Immature natural killer cell (primary cell): ENCODE measurements around the gene CFAP99. TPM values are rescaled to one million over a fixed set of nuclear protein-coding genes. Genes with fewer than 3 reads are reported as not detected.

ENCODE experiments used
- DNase-seq, 3 donors: peaks; one replicate each; pipeline ENCODE4 v3.0.0; 2022; ENCODE audit warnings: mixed read lengths in 1 of 3
- H3K27ac Mint-ChIP-seq, 6 donors: one replicate each; pipeline ENCODE4 v1.8.0; 2020; ENCODE audit warnings: mixed read lengths in 6 of 6, mild to moderate bottlenecking in 5 of 6, inconsistent platforms in 4 of 6, moderate library complexity in 3 of 6
- H3K27me3 Mint-ChIP-seq, 3 donors: one replicate each; pipeline ENCODE4 v1.8.0; 2020 to 2021; ENCODE audit warnings: low read depth in 3 of 3, mild to moderate bottlenecking in 3 of 3, mixed read lengths in 3 of 3, moderate library complexity in 3 of 3, inconsistent platforms in 1 of 3
- H3K36me3 Mint-ChIP-seq, 3 donors: one replicate each; pipeline ENCODE4 v1.8.0; 2020; ENCODE audit warnings: mixed read lengths in 3 of 3, inconsistent platforms in 2 of 3, mild to moderate bottlenecking in 2 of 3
- H3K4me1 Mint-ChIP-seq, 2 donors: one replicate each; pipeline ENCODE4 v1.8.0; 2020; ENCODE audit warnings: inconsistent platforms in 2 of 2, mild to moderate bottlenecking in 2 of 2, mixed read lengths in 2 of 2, moderate library complexity in 1 of 2
- H3K4me3 Mint-ChIP-seq, 5 donors: one replicate each; pipeline ENCODE4 v1.8.0; 2020; ENCODE audit warnings: mild to moderate bottlenecking in 5 of 5, mixed read lengths in 5 of 5, inconsistent platforms in 3 of 5, moderate library complexity in 3 of 5
- H3K9me3 Mint-ChIP-seq, 6 donors: one replicate each; pipeline ENCODE4 v1.8.0; 2020; ENCODE audit warnings: mild to moderate bottlenecking in 6 of 6, mixed read lengths in 6 of 6, inconsistent platforms in 4 of 6, moderate library complexity in 3 of 6
- polyA plus RNA-seq, 3 donors: library from polyadenylated mRNA; unstranded; fragments of 300-500 nt; fragmentation: Illumina TruSeq; gene quantifications; one replicate each; pipeline ENCODE4 v1.2.3, GENCODE V29; 2021

CFAP99 gene
- polyA plus RNA-seq, 3 donors from 2014 or later = not detected

DNA sequence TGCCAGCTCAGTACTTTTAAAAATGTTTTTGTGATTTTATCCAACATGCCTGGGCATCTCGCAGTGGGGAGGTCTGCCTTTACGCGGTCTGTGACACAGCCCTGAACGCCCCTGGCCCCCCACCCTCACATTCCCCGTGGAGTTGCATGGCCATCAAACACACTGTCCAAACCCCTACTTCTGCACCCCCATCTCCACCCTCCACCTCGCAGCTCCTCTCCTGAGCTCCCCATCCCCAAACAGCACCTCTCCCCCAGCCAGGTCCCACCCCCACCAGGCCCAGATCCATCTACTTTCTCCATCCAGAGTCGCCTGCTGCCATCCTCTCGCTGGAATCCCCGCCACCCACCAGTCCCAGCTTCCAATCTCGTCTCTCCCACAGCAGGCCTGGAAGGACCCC is 9.8 kb upstream of the CFAP99 start:
- Mint-ChIP-seq H3K4me3 (no peak overlapping the region), H3K4me1 (peaks cover 69% of the 10 kb centered on the region in 2 donors), H3K36me3 (peaks cover 0 to 3% (median 0%) of the 10 kb centered on the region in 3 donors), H3K9me3 (no peaks in the 10 kb centered on the region), H3K27ac (peak overlapping the region in 5 of 6 donors; percentile 28 to 84 (median 44)), H3K27me3 (peaks cover 14 to 31% (median 18%) of the 10 kb centered on the region in 3 donors)
- DNase-seq = no peak

DNA sequence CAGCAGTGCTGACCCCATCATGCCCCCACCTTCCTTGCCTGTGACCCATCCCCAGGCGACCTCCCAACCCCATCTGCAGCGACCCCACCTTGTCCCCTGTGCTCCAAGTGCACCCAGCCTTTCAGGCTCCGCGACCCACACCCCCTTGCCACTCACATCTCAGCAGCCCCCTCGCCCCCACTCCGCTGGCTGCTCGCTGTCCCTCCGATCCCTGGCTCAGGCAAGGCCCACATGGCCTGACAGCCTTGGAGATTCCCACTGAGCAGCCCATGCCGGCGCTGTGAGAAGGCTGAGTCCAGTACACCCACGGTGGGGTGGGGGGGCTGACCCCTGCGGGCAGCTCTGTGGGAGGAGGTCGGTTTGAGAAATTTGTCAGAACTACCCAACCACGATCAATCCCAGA is 9.4 kb upstream of the CFAP99 start:
- peaks cover 69 to 71% of the 10 kb centered on the region in 2 donors for H3K4me1 Mint-ChIP-seq
- peak overlapping the region in 4 of 6 donors; percentile 35 to 84 (median 62) for H3K27ac Mint-ChIP-seq
- H3K9me3 Mint-ChIP-seq = no peaks in the 10 kb centered on the region
- no peak for DNase-seq
- H3K4me3 Mint-ChIP-seq = no peak overlapping the region
- peaks cover 14 to 33% (median 18%) of the 10 kb centered on the region in 3 donors for H3K27me3 Mint-ChIP-seq
- H3K36me3 Mint-ChIP-seq = peaks cover 0 to 1% (median 0%) of the 10 kb centered on the region in 3 donors

DNA sequence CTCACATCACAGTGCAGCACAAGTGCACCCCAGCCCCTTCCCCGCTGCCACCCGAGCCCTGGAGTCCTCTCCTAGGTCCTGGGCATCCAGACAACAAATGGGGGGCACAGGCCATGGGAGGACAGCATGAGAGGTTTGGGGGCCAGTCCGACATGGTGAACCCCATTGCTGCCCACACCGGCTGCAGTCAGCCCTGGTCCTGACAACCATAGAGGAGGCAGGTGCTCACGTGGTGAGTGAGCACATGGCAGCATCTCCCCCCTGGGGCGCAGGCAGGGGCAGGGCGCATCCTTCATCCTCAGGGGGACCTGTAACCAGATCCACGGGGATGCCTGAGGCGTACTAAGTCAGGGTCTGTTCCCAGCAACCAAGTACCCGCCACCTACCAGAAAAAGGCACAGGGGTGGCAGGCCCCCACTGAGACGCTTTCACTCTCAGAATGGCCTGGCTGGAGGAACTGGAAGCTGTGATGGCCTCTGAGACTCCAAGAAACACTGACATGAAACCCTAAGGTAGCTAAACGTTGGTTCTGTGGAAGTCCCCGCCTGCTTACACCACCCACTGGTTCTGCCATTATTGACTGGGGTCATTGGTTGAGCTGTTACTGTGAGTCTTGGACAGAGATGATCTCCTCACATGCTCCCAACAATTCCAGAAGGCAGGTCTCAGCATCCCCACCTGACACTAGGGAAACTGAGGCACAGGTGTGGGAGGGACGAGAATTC is 6.8 kb upstream of the CFAP99 start:
- no peak for DNase-seq
- Mint-ChIP-seq H3K36me3 (no peaks in the 10 kb centered on the region), H3K27ac (peak overlapping the region; percentile 97 to 99 (median 99)), H3K4me1 (peaks cover 85 to 87% of the 10 kb centered on the region in 2 donors), H3K27me3 (peaks cover 17 to 47% (median 18%) of the 10 kb centered on the region in 3 donors), H3K9me3 (no peaks in the 10 kb centered on the region), H3K4me3 (peak overlapping the region; percentile 80 to 89 (median 82))

DNA sequence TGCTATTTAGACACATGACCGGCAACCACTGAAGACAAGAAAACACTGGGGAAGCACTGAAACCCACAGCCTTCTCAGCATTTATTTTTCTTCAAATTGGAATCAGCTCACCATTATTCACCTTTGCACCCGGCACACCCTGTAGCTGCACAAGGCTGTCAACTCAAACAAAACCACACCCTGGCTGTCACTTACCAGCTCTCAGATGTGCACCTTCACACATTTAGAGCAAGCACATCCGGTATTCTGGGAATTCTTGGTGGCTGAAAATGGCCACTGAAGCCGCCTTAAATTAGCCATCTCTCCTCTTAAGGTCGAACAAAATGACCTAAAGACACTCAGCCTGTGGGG is 6.2 kb upstream of the CFAP99 start:
- Mint-ChIP-seq H3K4me1 (peaks cover 82 to 85% of the 10 kb centered on the region in 2 donors), H3K9me3 (no peaks in the 10 kb centered on the region), H3K27ac (peak overlapping the region; percentile 97 to 99 (median 99)), H3K36me3 (no peaks in the 10 kb centered on the region), H3K27me3 (peaks cover 18 to 46% (median 18%) of the 10 kb centered on the region in 3 donors), H3K4me3 (peak overlapping the region; percentile 80 to 89 (median 82))
- peak in 1 of 3 donors; percentile 84 for DNase-seq

DNA sequence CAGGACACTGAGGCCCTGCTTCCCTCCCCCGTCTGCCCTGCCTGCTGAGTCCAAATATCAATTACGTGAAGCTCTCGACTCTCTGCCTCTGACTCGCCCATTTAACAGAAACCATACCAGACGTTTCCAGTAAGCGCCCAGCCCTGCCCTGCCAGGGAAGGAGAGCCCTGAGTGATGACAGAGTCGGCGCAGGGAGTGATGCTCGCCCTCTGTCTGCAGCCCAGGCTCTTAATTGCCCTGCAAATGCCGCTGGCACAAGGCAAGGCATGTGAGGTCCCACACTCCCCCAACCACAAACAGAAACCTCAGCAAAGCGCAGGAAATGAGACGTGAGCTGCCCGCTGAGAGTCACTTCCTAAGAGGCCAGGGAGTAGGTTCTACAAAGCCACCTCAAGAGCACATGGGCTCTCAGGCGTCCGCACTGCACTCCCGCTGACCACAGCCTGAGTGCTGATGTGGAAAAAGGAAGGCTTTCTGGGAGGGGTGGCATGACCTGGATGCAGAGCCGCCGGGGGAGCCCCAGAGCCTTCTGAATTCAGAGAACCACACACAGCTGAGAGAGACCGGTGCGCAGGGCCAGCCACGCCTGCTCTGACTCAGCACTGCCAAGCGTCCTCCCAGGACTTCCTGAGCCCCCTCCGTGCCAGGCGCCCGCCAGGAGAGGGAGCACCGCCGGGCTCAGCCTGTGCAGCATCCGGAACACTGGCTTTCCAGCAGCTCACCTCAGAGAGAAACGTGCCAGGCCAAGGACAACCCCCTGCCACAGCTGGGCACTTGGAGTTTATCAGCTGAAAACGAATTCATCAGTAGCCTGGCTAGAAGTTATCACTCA is 5.7 kb upstream of the CFAP99 start:
- H3K4me3 Mint-ChIP-seq = peak overlapping the region; percentile 80 to 89 (median 82)
- peaks cover 16 to 49% (median 24%) of the 10 kb centered on the region in 3 donors for H3K27me3 Mint-ChIP-seq
- H3K36me3 Mint-ChIP-seq = no peaks in the 10 kb centered on the region
- H3K27ac Mint-ChIP-seq = peak overlapping the region; percentile 97 to 99 (median 99)
- peaks cover 78 to 82% of the 10 kb centered on the region in 2 donors for H3K4me1 Mint-ChIP-seq
- DNase-seq = peak; percentile 97 to 98 (median 98)
- no peaks in the 10 kb centered on the region for H3K9me3 Mint-ChIP-seq

DNA sequence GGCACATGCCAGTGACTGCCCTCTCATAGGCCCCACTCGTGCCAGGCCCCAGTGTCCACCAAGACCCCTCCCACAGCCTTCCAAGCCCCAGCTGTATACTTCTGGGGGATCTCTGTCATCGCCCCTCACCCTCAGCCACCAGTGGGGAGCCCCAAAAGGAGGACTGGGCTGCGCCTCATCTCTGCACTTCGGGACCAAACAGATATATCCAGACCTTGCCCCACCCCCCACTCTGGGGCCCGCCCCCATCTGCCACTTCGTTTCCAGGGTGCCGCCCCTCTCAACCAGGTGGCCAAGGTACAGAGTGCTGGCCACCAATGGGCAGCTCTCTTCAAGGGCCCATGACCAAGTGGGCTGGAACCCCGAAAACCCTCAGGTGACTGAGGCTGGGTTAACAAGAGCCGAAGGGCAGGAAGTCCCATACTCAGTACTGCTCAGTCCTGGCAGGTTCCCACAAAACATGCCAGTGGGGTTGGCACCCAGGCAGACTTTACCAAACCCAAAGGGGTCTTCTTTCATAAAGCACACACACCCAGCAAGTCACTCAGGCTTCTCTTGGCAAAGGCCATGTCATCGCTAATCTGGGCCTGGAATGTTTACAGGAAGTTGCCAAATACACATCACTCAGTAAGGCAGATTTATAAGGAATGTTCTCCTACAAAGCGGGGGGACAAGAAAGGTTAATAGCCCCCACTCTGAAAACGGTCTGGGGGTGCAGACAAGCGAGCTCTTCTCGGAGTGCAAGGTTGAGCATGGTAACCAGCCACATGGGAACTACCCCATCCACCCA is 4.7 kb upstream of the CFAP99 start:
- H3K4me3 Mint-ChIP-seq = peak overlapping the region; percentile 80 to 89 (median 82)
- no peaks in the 10 kb centered on the region for H3K36me3 Mint-ChIP-seq
- DNase-seq = peak in 1 of 3 donors; percentile 43
- peak overlapping the region; percentile 97 to 99 (median 99) for H3K27ac Mint-ChIP-seq
- no peaks in the 10 kb centered on the region for H3K9me3 Mint-ChIP-seq
- H3K4me1 Mint-ChIP-seq = peaks cover 72 to 73% of the 10 kb centered on the region in 2 donors
- peaks cover 18 to 48% (median 25%) of the 10 kb centered on the region in 3 donors for H3K27me3 Mint-ChIP-seq

DNA sequence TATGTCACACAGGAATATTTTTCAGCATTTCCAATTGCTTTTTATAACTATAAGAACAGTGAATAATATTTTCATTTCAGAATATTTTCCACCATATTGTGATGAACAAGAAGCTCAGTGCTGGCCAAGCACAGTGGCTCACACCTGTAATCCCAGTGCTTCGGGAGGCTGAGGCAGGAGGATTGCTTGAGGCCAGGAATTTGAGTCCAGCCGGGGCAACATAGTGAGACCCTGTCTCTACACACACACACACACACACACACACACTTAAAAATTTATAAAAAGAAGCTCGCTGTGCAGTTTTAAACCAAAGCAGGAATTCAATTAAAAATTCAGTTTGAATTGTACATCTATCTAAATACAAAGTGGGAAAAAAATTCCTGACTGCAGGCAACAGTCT is 3.5 kb upstream of the CFAP99 start:
- peak overlapping the region; percentile 26 to 90 (median 64) for H3K4me3 Mint-ChIP-seq
- H3K4me1 Mint-ChIP-seq = peaks cover 78 to 79% of the 10 kb centered on the region in 2 donors
- peaks cover 28 to 59% (median 31%) of the 10 kb centered on the region in 3 donors for H3K27me3 Mint-ChIP-seq
- no peaks in the 10 kb centered on the region for H3K36me3 Mint-ChIP-seq
- H3K9me3 Mint-ChIP-seq = no peaks in the 10 kb centered on the region
- no peak for DNase-seq
- H3K27ac Mint-ChIP-seq = peak overlapping the region in 5 of 6 donors; percentile 67 to 99 (median 99)

DNA sequence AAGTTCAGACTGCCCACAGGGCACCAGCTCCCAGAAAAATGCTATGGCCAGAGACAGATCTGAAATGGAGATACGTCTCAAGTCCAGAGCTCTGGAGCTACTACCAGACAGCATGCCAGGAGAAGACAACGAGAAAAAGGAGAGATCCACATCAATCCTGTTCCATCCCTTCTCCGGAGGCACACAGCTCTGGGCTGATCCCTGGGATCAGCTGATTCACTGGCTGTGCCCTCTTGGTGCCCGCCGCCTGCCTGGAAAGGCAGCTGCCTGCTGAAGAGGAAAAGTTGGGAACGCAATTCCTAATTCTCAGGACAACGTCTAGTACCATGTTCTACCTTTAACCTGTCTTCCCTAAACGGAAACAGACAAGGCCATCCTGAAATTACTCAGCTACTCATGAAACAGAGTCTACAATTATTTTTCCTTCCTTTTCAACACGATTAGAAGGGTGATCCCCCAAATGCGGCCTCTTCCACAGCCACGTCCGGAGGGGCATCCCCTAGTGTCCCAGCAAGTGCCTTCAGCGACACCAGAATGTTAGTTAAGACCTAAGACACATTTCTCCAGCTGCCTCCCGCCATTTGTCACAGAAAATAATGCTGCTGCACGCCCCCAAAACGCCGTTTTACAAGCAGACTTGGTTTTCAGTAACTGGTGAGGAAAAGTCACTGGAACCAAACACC is 2.7 kb upstream of the CFAP99 start:
- Mint-ChIP-seq H3K27me3 (peaks cover 32 to 63% (median 36%) of the 10 kb centered on the region in 3 donors), H3K4me1 (peaks cover 74 to 76% of the 10 kb centered on the region in 2 donors)
- no peak for DNase-seq

DNA sequence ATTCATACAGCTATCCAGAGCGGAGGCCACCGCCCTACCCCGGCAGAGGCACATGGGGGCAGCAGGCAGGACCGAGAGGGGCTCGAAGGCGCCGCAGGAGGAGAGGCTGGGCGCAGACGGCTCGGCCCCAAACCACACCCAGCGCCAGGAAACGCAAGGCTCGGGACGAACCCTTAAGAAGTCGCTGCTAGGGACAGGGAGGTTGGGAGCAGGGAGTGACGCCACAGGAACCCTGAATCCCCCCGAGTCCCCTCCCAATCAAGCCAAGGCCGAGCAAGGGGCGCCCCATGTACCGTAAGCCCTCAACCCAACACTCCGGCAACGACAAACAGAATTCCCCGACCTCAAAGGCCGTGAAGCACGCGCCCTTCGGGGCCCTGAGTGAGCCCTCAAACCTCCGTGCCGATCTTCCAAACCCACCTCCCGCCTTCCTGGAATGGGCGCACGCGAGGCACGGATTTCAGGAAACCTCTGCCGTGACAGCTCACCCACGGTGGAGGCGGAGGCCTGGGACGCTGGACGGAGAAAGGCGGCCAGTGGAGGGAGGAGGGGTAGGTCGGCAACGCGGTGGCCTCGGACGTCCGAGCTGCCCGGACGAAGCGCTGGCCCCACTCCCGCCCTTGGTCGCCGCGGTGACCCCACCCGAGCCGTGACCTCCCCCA is 2.1 kb upstream of the CFAP99 start:
- Mint-ChIP-seq H3K9me3 (no peaks in the 10 kb centered on the region), H3K36me3 (no peaks in the 10 kb centered on the region), H3K27me3 (peaks cover 31 to 68% (median 36%) of the 10 kb centered on the region in 3 donors), H3K4me1 (peaks cover 67 to 69% of the 10 kb centered on the region in 2 donors), H3K4me3 (peak overlapping the region; percentile 79 to 90 (median 83)), H3K27ac (peak overlapping the region; percentile 77 to 92 (median 84))
- DNase-seq = peak in 1 of 3 donors; percentile 21

More for the DNA sequence above, 2.7 kb upstream of the CFAP99 start:
- H3K36me3 Mint-ChIP-seq = no peaks in the 10 kb centered on the region
- no peaks in the 10 kb centered on the region for H3K9me3 Mint-ChIP-seq
- H3K4me3 Mint-ChIP-seq = peak overlapping the region; percentile 79 to 90 (median 83)
- H3K27ac Mint-ChIP-seq = peak overlapping the region; percentile 77 to 92 (median 84)

DNA sequence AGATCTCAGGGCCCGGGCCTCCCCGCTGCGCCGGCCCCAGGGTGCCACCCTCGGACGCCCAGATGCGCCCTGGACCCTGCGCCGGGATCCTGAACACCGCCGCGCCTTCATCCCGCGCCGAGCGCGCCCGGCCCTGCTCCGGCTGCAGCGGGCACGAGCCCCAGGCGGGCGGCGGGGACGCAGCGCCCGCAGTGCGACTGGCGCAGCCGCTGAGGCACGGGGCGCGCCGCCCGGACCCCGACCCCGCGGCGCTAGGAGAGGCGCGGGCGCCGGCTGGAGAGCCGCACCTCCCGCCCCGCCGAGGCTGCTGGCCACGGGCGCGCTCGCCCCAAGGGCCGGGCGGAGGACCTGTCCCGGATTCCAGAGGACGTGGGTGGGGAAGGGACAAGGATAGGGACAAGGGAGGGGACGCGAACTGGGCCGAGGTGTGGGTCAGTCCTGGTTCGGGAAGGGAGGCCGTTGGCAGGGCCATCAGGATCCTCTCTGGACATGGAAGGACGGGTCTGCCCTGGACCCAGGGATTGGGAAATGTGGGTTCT is 1.5 kb upstream of the CFAP99 start:
- Mint-ChIP-seq H3K4me1 (peaks cover 61 to 63% of the 10 kb centered on the region in 2 donors), H3K27ac (peak overlapping the region in 5 of 6 donors; percentile 78 to 94 (median 89)), H3K9me3 (no peaks in the 10 kb centered on the region), H3K36me3 (no peaks in the 10 kb centered on the region), H3K4me3 (peak overlapping the region; percentile 89 to 93 (median 91)), H3K27me3 (peaks cover 30 to 66% (median 40%) of the 10 kb centered on the region in 3 donors)
- DNase-seq = peak in 1 of 3 donors; percentile 33

DNA sequence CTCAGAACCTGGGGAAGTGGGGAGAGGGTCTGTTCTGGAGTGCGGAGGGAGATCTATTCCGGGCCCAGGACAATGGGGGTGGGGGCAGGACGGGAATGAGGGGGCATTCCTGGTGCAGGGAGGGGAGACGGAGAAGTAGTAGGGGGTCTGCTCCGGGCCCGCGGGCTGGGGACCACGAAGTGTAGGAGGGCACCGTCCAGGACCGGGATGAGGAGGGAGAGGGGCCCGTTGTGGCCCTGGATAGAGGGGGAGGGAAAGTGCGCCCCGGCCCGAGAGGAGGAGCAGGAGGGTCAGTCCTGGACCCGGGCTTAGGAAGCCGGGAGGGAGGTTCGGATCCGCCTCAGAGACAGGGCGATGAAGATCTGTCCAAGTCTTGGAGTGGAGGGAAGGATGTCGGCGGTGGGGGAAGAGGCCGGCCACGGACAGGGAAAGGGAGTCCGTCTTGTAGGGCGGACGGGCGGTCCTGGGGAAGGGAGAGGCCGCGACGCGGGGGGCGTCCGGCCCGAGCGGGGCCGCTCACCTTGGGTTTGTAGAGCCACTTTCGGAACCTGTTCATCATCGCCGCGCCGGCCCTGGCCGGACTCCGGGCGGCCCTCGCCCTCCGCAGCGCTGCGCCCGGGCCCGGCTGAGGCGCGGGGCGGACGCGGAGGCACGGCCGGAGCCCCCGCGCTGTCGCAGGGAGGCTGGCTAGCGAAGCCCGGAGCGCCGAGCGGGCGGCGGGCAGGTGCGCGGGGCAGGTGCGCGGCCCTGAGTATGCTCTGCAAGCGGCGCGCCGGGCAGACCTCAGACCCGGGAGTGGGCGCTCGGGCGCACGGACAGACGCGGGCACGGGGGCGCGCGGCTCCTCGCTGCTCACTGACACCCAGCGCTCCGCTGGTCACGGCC is 748 bp upstream of the CFAP99 start, which contains the start of gene ZFYVE28:
Gene ZFYVE28, minus strand, starts transcription at position 881 of the 885 bp plus-strand sequence. Its CDS starts 322 bp downstream, at position 559.
- H3K36me3 Mint-ChIP-seq = no peaks in the 10 kb centered on the region
- H3K4me3 Mint-ChIP-seq = peak within 1 kb of the TSS; percentile 89 to 99 (median 94)
- H3K9me3 Mint-ChIP-seq = no peaks in the 10 kb centered on the region
- DNase-seq = no peak
- H3K4me1 Mint-ChIP-seq = peaks cover 54 to 56% of the 10 kb centered on the region in 2 donors
- peaks cover 28 to 59% (median 37%) of the 10 kb centered on the region in 3 donors for H3K27me3 Mint-ChIP-seq
- peak within 1 kb of the TSS; percentile 90 to 98 (median 95) for H3K27ac Mint-ChIP-seq
